CD4-positive, CD25-positive, alpha-beta regulatory T cell (primary cell): ENCODE measurements around the gene B4GALT1. TPM values are rescaled to one million over a fixed set of nuclear protein-coding genes. Genes with fewer than 3 reads are reported as not detected.

Source experiments
- ATAC-seq, 2 donors: fragments of 150-1000 bp; cut with Tn5 transposase; one replicate each; pipeline ENCODE4 v1.10.0; 2021; ENCODE audit warnings: low read depth in 2 of 2, moderate number of reproducible peaks in 2 of 2, moderate library complexity in 1 of 2
- DNase-seq, 3 donors: peaks; one replicate each; pipeline versions ENCODE4 v3.0.0 to v3.0.0-alpha.2; 2012 to 2022; ENCODE audit warnings: mixed read lengths in 1 of 3
- H3K27ac ChIP-seq: one replicate; pipeline ENCODE4 v1.7.0; 2013; ENCODE audit warnings: mild to moderate bottlenecking, low read length; ENCODE audit not compliant: insufficient read depth, poor library complexity, severe bottlenecking
- H3K27me3 ChIP-seq: one replicate; pipeline ENCODE4 v1.7.0; 2013; ENCODE audit warnings: low read length; ENCODE audit not compliant: control insufficient read depth, insufficient read depth
- H3K36me3 ChIP-seq: one replicate; pipeline ENCODE4 v1.7.0; 2013; ENCODE audit warnings: mild to moderate bottlenecking, low read length, moderate library complexity; ENCODE audit not compliant: control insufficient read depth, insufficient read depth
- H3K4me1 ChIP-seq: 2 replicates; pipeline ENCODE4 v1.7.0; 2013; ENCODE audit warnings: mild to moderate bottlenecking, low read length; ENCODE audit not compliant: insufficient read depth, control insufficient read depth, poor library complexity, severe bottlenecking
- H3K4me3 ChIP-seq: one replicate; pipeline ENCODE4 v1.7.0; 2013; ENCODE audit warnings: low read depth, mild to moderate bottlenecking, low read length, moderate library complexity
- H3K9me3 ChIP-seq, 2 experiments: 1 replicate in 1 of 2; 2 replicates in 1 of 2; pipeline ENCODE4 v1.7.0; 2013; ENCODE audit warnings: low read length in 2 of 2, mild to moderate bottlenecking in 1 of 2, moderate library complexity in 1 of 2; ENCODE audit not compliant: control insufficient read depth in 2 of 2
- H3K27ac Mint-ChIP-seq, 3 donors: one replicate each; pipeline ENCODE4 v1.8.0; 2020 to 2022; ENCODE audit warnings: mild to moderate bottlenecking in 3 of 3, mixed read lengths in 3 of 3, moderate library complexity in 2 of 3
- H3K27me3 Mint-ChIP-seq: one replicate; pipeline ENCODE4 v1.8.0; 2022; ENCODE audit warnings: mild to moderate bottlenecking, mixed read lengths
- H3K36me3 Mint-ChIP-seq: one replicate; pipeline ENCODE4 v1.8.0; 2020; ENCODE audit warnings: mixed read lengths
- H3K4me1 Mint-ChIP-seq, 4 donors: one replicate each; pipeline ENCODE4 v1.8.0; 2020 to 2022; ENCODE audit warnings: mixed read lengths in 4 of 4, mild to moderate bottlenecking in 1 of 4
- H3K4me3 Mint-ChIP-seq, 4 donors: one replicate each; pipeline ENCODE4 v1.8.0; 2020 to 2022; ENCODE audit warnings: mild to moderate bottlenecking in 4 of 4, mixed read lengths in 4 of 4, moderate library complexity in 3 of 4
- H3K9me3 Mint-ChIP-seq, 7 donors: one replicate each; pipeline ENCODE4 v1.8.0; 2020 to 2022; ENCODE audit warnings: mixed read lengths in 7 of 7, mild to moderate bottlenecking in 3 of 7, moderate library complexity in 2 of 7
- polyA plus RNA-seq, 4 donors: library from polyadenylated mRNA; unstranded; fragments of 300-500 nt; fragmentation: Illumina TruSeq; gene quantifications; one replicate each; pipeline ENCODE4 v1.2.3, GENCODE V29; 2021
- total RNA-seq: library from RNA; stranded (reverse); gene quantifications from one replicate; pipeline ENCODE4 v1.2.3, GENCODE V29; 2022

Gene B4GALT1, protein sequence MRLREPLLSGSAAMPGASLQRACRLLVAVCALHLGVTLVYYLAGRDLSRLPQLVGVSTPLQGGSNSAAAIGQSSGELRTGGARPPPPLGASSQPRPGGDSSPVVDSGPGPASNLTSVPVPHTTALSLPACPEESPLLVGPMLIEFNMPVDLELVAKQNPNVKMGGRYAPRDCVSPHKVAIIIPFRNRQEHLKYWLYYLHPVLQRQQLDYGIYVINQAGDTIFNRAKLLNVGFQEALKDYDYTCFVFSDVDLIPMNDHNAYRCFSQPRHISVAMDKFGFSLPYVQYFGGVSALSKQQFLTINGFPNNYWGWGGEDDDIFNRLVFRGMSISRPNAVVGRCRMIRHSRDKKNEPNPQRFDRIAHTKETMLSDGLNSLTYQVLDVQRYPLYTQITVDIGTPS
- total RNA-seq (87.8 TPM), polyA plus RNA-seq (10 to 100 TPM; 18.8 to 21.7 (median 20.6) TPM)

DNA sequence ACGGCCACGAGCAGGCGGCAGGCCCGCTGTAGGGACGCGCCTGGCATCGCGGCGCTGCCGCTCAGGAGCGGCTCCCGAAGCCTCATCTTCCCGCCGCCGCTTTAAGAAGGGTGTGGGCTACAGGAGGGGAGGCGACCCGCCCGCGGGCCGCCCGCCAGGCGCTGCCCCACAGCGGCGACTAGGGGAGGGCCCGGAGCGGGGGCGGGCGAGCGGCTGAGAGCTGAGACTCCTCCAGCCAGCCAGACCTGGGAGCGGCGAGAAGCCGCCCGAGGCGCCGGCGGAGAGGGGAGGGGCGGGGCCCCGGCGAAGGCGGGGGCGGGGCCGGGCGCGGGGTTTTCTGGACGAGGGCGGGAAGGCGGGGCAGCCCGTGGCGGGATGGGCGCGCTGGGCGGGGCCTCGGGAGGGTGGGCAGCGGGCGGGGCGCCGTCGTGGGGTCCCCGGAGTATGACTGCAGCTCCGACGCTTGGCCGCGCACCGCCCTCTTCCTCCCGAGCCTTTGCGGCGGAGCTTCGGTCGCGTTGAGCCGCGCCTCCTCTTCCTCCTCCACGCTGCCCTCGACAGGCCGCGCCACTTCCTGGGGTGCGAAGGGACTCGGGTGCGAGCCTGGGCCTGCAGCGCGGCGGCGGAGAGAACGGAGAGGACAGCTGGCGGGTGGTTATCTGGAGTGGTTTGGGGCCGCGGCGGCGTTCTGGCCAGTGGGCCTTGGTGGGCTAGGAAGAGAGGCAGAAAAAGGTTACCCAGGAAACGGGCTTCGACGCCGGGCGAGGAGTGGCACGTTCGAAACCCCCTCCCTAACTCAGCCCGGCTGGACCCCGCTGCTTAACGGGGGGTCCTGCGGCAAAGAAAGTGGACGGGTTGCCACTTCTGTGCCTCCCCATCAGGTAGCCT, at the start of gene B4GALT1:
Gene B4GALT1, minus strand, starts transcription at position 253 of the 888 bp plus-strand sequence. Its CDS starts 167 bp downstream, at position 86.
- Mint-ChIP-seq H3K27ac (peak within 1 kb of the TSS; percentile 93 to 99 (median 99)), H3K9me3 (no peaks in the 10 kb centered on the region), H3K27me3 (peaks cover 3% of the 10 kb centered on the region), H3K4me3 (peak within 1 kb of the TSS; percentile 88 to 97 (median 96)), H3K36me3 (no peaks in the 10 kb centered on the region), H3K4me1 (peaks cover 11 to 66% (median 49%) of the 10 kb centered on the region in 4 donors)
- ATAC-seq (peak; percentile 83 to 85), DNase-seq (peak; percentile 90 to 97 (median 94))
- peak within 1 kb of the TSS; percentile 98 for H3K4me3 ChIP-seq
- no peaks in the 10 kb centered on the region for H3K36me3 ChIP-seq
- no peaks in the 10 kb centered on the region for H3K27me3 ChIP-seq
- peak within 1 kb of the TSS; percentile 96 for H3K27ac ChIP-seq
- H3K9me3 ChIP-seq = no peaks in the 10 kb centered on the region
- peaks cover 51% of the 10 kb centered on the region for H3K4me1 ChIP-seq

DNA sequence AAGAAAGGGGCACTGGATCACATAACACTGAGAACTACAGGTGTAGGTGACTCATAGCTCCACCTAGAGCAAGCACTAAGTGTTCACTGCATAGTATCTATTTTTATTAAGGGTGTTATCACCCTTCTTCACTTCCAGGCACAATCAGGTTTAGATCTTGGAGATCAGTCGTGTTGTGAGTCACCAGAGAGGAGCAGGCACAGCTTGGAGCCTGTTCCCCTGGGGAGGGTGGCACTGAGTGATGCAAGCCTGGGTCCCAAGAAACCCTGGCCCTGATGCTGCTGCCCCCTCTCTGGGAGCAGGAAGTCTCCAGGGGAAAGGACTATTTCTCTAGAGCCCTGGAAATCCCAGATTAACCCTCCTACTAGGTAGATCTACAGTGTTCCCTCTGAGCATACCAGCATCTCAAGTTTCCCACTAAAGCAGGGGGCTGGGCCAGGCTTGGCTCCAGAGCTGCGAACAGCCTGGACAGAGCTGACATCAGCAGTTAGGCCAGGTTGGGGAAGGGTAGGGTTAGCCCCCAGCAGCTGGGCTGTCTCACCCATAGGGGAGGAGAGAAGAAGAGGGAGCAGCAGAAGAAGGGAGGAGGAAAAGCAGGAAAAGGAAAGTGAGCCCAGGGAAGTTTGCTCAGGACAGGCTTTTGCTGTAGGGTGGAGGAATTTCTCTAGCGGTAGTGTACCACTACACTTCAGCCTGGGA, 44.7 kb upstream of the B4GALT1 start:
- Mint-ChIP-seq H3K4me1 (no peaks in the 10 kb centered on the region), H3K9me3 (no peaks in the 10 kb centered on the region), H3K27me3 (no peaks in the 10 kb centered on the region), H3K27ac (no peak overlapping the region), H3K4me3 (peak overlapping the region in 1 of 4 donors; percentile 85), H3K36me3 (no peaks in the 10 kb centered on the region)
- no peak overlapping the region for H3K27ac ChIP-seq
- no peak overlapping the region for H3K4me3 ChIP-seq
- H3K36me3 ChIP-seq = no peaks in the 10 kb centered on the region
- no peak for ATAC-seq
- no peaks in the 10 kb centered on the region for H3K4me1 ChIP-seq
- no peak for DNase-seq
- H3K9me3 ChIP-seq = no peaks in the 10 kb centered on the region
- no peaks in the 10 kb centered on the region for H3K27me3 ChIP-seq

DNA sequence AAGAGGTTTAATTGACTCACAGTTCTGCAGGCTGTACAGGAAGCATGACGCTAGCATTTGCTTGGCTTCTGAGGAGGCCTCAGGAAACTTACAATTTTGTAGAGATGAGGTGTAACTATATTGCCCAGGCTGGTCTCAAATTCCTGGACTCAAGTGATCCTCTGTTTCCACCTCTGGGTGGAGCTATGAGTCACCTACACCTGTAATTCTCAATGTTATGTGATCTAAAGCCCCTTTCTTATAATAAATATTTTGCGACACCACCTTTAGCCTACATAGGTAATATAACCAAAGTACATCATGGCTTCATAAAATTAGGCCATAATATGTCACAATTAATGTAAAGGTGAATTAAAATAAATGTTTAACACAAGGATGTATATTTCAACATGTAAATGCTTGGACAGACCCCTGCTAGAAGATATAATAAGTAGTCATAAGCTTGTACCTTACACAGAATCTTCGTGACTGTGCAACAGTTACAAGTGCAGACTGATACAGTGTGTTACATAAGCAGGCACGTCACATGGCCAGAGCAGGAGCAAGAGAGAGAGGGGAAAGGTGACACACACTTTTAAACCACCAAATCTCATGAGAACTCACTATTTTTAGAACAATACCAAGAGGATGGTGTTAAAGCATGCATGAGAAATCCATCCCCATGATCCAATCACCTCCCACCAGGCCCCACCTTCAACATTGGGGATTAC, 43.0 kb upstream of the B4GALT1 start:
- no peaks in the 10 kb centered on the region for H3K9me3 Mint-ChIP-seq
- ATAC-seq (no peak), DNase-seq (no peak)
- Histone ChIP-seq H3K36me3 (no peaks in the 10 kb centered on the region), H3K4me3 (no peak overlapping the region), H3K4me1 (no peaks in the 10 kb centered on the region), H3K27ac (no peak overlapping the region), H3K9me3 (no peaks in the 10 kb centered on the region), H3K27me3 (no peaks in the 10 kb centered on the region)
- no peak overlapping the region for H3K27ac Mint-ChIP-seq
- H3K4me3 Mint-ChIP-seq = no peak overlapping the region
- H3K27me3 Mint-ChIP-seq = no peaks in the 10 kb centered on the region
- H3K36me3 Mint-ChIP-seq = no peaks in the 10 kb centered on the region
- H3K4me1 Mint-ChIP-seq = no peaks in the 10 kb centered on the region

DNA sequence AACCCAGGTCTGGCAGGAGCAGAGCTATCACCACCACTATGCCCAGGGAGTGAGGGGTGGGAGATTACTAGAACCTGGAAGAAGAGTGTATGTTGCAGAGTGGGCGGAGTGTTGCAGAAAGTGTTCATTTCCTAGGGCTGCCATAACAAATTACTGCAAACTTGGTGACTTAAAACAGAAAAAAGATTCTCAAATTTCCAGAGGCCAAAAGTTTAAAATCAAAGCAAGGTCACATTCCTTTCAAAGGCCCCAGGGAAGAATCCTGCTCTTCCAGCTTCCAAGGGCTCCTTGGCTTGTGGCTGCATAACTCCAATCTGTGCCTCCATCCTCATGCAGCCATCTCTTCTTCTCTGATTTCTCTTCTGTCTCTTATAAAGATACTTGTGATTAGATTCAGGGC, 42.3 kb upstream of the B4GALT1 start:
- H3K27ac Mint-ChIP-seq = peak overlapping the region in 1 of 3 donors; percentile 82
- no peaks in the 10 kb centered on the region for H3K27me3 ChIP-seq
- H3K4me3 Mint-ChIP-seq = no peak overlapping the region
- no peaks in the 10 kb centered on the region for H3K4me1 Mint-ChIP-seq
- H3K36me3 Mint-ChIP-seq = no peaks in the 10 kb centered on the region
- no peak for ATAC-seq
- H3K36me3 ChIP-seq = no peaks in the 10 kb centered on the region
- no peaks in the 10 kb centered on the region for H3K4me1 ChIP-seq
- H3K27ac ChIP-seq = no peak overlapping the region
- no peak for DNase-seq
- peaks cover 6% of the 10 kb centered on the region for H3K27me3 Mint-ChIP-seq
- no peak overlapping the region for H3K4me3 ChIP-seq
- H3K9me3 ChIP-seq = no peaks in the 10 kb centered on the region
- no peaks in the 10 kb centered on the region for H3K9me3 Mint-ChIP-seq

DNA sequence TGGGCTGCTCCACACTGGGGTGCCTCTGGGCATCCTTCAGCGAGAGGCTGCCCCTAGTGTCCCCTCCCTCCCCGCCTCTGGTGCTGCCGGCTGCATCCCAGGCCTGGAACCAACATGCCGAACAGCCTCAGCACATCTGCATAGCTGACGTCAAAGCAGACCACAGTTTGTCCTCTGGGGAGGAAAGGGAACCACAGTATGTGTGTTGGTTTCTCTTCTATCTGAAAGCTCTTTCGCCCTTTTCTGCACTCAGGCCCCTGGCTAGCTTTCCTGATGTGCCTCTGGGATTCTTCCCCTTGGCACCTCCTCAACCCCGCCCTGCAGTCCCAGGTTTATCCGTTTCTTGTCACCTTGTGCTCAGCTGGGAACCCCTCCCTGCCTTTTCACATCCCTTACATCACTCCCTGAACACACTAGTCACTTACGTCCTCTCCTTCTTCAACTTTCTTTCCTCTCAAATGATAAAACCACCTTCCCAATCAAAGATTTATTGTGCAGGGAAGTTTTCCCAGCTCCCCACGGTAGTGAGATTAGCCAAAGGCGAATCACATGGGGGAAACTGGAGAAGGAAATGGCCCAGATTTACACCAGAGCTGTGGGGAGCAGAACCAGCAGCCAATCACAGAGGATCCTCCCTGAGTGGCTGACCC, 35.5 kb upstream of the B4GALT1 start:
- H3K4me3 Mint-ChIP-seq = no peak overlapping the region
- H3K4me3 ChIP-seq = no peak overlapping the region

DNA sequence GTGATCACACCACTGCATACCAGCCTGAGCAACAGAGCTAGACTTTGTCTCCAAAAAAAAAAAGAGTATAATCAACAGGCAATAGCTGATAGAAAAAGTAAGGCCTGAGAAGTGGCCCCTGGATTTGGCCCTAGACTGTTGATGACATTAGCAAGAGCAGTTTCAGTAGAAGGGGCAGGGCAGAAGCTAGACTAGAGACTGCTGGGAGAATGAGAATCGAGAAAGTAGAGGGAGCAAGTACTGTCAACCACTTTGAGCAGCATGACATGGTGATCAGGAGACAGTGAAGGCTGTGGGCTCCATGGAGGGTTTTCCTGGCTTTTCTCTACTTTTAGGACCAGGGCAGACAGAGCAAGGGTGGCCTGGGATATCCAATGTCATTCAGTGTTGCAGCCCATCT, 34.9 kb upstream of the B4GALT1 start:
- Histone ChIP-seq H3K27ac (no peak overlapping the region), H3K36me3 (no peaks in the 10 kb centered on the region), H3K4me3 (no peak overlapping the region), H3K4me1 (no peaks in the 10 kb centered on the region), H3K9me3 (no peaks in the 10 kb centered on the region), H3K27me3 (peaks cover 2% of the 10 kb centered on the region)
- H3K4me3 Mint-ChIP-seq = no peak overlapping the region
- H3K27me3 Mint-ChIP-seq = peaks cover 35% of the 10 kb centered on the region
- H3K9me3 Mint-ChIP-seq = peaks cover 0 to 1% (median 0%) of the 10 kb centered on the region in 7 donors
- DNase-seq = no peak
- peak overlapping the region in 1 of 3 donors; percentile 10 for H3K27ac Mint-ChIP-seq
- H3K36me3 Mint-ChIP-seq = no peaks in the 10 kb centered on the region
- peaks cover 0 to 4% (median 2%) of the 10 kb centered on the region in 4 donors for H3K4me1 Mint-ChIP-seq
- no peak for ATAC-seq

More for the DNA sequence above, 35.5 kb upstream of the B4GALT1 start:
- Mint-ChIP-seq H3K9me3 (peaks cover 0 to 1% (median 0%) of the 10 kb centered on the region in 7 donors), H3K27me3 (peaks cover 31% of the 10 kb centered on the region), H3K36me3 (no peaks in the 10 kb centered on the region), H3K4me1 (peaks cover 0 to 4% (median 2%) of the 10 kb centered on the region in 4 donors), H3K27ac (peak overlapping the region in 1 of 3 donors; percentile 56)
- DNase-seq = peak in 2 of 3 donors; percentile 3 to 43
- Histone ChIP-seq H3K4me1 (no peaks in the 10 kb centered on the region), H3K27me3 (peaks cover 2% of the 10 kb centered on the region), H3K36me3 (no peaks in the 10 kb centered on the region), H3K9me3 (no peaks in the 10 kb centered on the region), H3K27ac (no peak overlapping the region)
- peak; percentile 57 to 74 for ATAC-seq
